ENCODE results near the gene JAM2. TPM values are rescaled to one million over a fixed set of nuclear protein-coding genes. Genes with fewer than 3 reads are reported as not detected.

The JAM2 gene
- total RNA-seq, 4 donors from 2014 or later = 24.9 to 59.5 (median 38.2) TPM

GRCh38 chr21:25646474-25646873 lies 7.4 kb downstream of the JAM2 start:
- WGBS, 2 donors (ENCODE audit: low coverage in 1 of 2) = 40% methylated on average over 1 of the region's 1 CpG
- ATAC-seq = no peak
- no peak for TF ChIP-seq POLR2A (IDR thresholded peaks at IDR 0.05)
- TF ChIP-seq CTCF (IDR thresholded peaks at IDR 0.05) = no peak
- no peak for TF ChIP-seq EP300 (IDR thresholded peaks at IDR 0.05)
- no peak for TF ChIP-seq POLR2AphosphoS5 (IDR thresholded peaks at IDR 0.05)

GRCh38 chr21:25647647-25648046 lies 8.6 kb downstream of the JAM2 start:
- Histone ChIP-seq H3K9me3 (no peaks in the 10 kb centered on the region), H3K4me3 (no peak overlapping the region), H3K27me3 (no peaks in the 10 kb centered on the region), H3K36me3 (peaks cover 0 to 9% of the 10 kb centered on the region in 2 donors), H3K27ac (peak overlapping the region in 3 of 4 donors; percentile 46 to 53 (median 50)), H3K4me1 (peaks cover 0 to 31% (median 0%) of the 10 kb centered on the region in 3 donors)
- no peak for ATAC-seq
- 50 to 53% methylated on average over 3 to 4 of the region's 5 CpGs for WGBS, 2 donors (ENCODE audit: low coverage in 1 of 2)
- TF ChIP-seq POLR2AphosphoS5 (IDR thresholded peaks at IDR 0.05) (no peak), POLR2A (IDR thresholded peaks at IDR 0.05) (no peak), CTCF (IDR thresholded peaks at IDR 0.05) (no peak), EP300 (IDR thresholded peaks at IDR 0.05) (no peak)

More at GRCh38 chr21:25646474-25646873, 7.4 kb downstream of the JAM2 start:
- Histone ChIP-seq H3K36me3 (peaks cover 0 to 10% of the 10 kb centered on the region in 2 donors), H3K4me1 (peaks cover 0 to 36% (median 0%) of the 10 kb centered on the region in 3 donors), H3K27me3 (no peaks in the 10 kb centered on the region), H3K27ac (peak overlapping the region; percentile 2 to 53 (median 38)), H3K9me3 (no peaks in the 10 kb centered on the region), H3K4me3 (no peak overlapping the region)

GRCh38 chr21:25649146-25649545 lies 10.1 kb downstream of the JAM2 start:
- 80 to 96% methylated on average over 5 of the region's 7 CpGs for WGBS, 2 donors (ENCODE audit: low coverage in 1 of 2)
- Histone ChIP-seq H3K4me1 (peaks cover 0 to 31% (median 0%) of the 10 kb centered on the region in 3 donors), H3K4me3 (no peak overlapping the region), H3K27me3 (no peaks in the 10 kb centered on the region), H3K27ac (no peak overlapping the region), H3K9me3 (no peaks in the 10 kb centered on the region), H3K36me3 (peaks cover 0 to 3% of the 10 kb centered on the region in 2 donors)
- TF ChIP-seq CTCF (IDR thresholded peaks at IDR 0.05) (no peak), POLR2A (IDR thresholded peaks at IDR 0.05) (no peak), POLR2AphosphoS5 (IDR thresholded peaks at IDR 0.05) (no peak), EP300 (IDR thresholded peaks at IDR 0.05) (no peak)
- no peak for ATAC-seq

GRCh38 chr21:25656412-25656811 lies 17.4 kb downstream of the JAM2 start:
- Histone ChIP-seq H3K9me3 (peaks cover 0 to 3% (median 0%) of the 10 kb centered on the region in 3 donors), H3K4me3 (no peak overlapping the region), H3K36me3 (no peaks in the 10 kb centered on the region), H3K4me1 (peaks cover 0 to 11% (median 0%) of the 10 kb centered on the region in 3 donors), H3K27me3 (no peaks in the 10 kb centered on the region), H3K27ac (no peak overlapping the region)
- TF ChIP-seq CTCF (IDR thresholded peaks at IDR 0.05) (no peak), POLR2AphosphoS5 (IDR thresholded peaks at IDR 0.05) (no peak), POLR2A (IDR thresholded peaks at IDR 0.05) (no peak), EP300 (IDR thresholded peaks at IDR 0.05) (no peak)
- no peak for ATAC-seq
- 84 to 88% methylated on average over 2 of the region's 2 CpGs for WGBS, 2 donors (ENCODE audit: low coverage in 1 of 2)

GRCh38 chr21:25657140-25657539 lies 18.1 kb downstream of the JAM2 start:
- Histone ChIP-seq H3K36me3 (no peaks in the 10 kb centered on the region), H3K4me1 (peaks cover 0 to 11% (median 0%) of the 10 kb centered on the region in 3 donors), H3K27ac (no peak overlapping the region), H3K9me3 (peaks cover 0 to 3% (median 0%) of the 10 kb centered on the region in 3 donors), H3K4me3 (no peak overlapping the region), H3K27me3 (no peaks in the 10 kb centered on the region)
- 100% methylated on average over 2 of the region's 2 CpGs for WGBS, 2 donors (ENCODE audit: low coverage in 1 of 2)
- TF ChIP-seq POLR2AphosphoS5 (IDR thresholded peaks at IDR 0.05) (no peak), EP300 (IDR thresholded peaks at IDR 0.05) (no peak), CTCF (IDR thresholded peaks at IDR 0.05) (no peak), POLR2A (IDR thresholded peaks at IDR 0.05) (no peak)
- no peak for ATAC-seq

Measured in gastroesophageal sphincter (tissue), 4 donors.